Measurements from ENCODE around the gene POLR2C. TPM values are rescaled to one million over a fixed set of nuclear protein-coding genes. Genes with fewer than 3 reads are reported as not detected.

POLR2C gene
- polyA plus RNA-seq, 4 donors, result 85.0 to 88.9 (median 86.3) TPM

GRCh38 chr16:57517397-57518367, 55.2 kb downstream of the POLR2C start:
- no peak for DNase-seq (ENCODE audit: low read depth in 4 of 4, low spot score in 2 of 4)

- DNase-seq (ENCODE audit: low read depth in 4 of 4, low spot score in 2 of 4), result no peak
Observed at GRCh38 chr16:57518520-57518919, 56.0 kb downstream of the POLR2C start.

GRCh38 chr16:57518922-57519321, 56.4 kb downstream of the POLR2C start:
- no peak for DNase-seq (ENCODE audit: low read depth in 4 of 4, low spot score in 2 of 4)

DNA sequence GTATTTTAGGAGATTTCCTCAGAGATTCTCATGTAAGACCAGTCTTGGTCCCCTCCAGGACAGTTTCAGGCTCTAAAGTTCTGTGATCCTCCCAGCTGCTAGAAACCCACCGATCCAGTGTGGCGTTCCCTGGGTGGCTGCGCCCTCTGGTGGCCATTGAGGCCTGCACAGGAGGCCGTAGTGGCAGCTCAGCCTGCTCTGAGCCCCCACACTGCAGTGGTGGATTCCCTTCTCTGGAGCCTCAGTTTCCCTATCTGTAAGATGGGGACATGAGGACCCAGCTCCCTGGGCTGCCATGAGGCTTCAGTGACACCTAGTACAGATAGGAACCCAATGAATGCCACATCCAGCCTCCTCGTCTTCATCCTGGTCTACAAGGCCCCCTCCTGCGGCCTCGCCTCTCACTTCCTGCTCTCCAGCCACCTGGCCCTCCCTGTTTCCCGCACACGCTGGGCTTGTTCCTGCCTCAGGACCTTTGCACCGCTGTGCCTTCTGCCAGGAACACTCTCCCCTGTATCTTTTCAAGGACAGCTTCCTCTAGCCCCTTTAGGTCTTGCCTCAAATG, 57.4 kb downstream of the POLR2C start:
- no peak for DNase-seq (ENCODE audit: low read depth in 4 of 4, low spot score in 2 of 4)

Other genes with a start within 250 kb of the POLR2C start
- gene ARL2BP, start 217.4 kb upstream of the POLR2C start, polyA plus RNA-seq (ENCODE audit: insufficient read length in 4 of 4), result 10 to 100 TPM; 70.0 to 82.8 (median 77.5) TPM
- 10 to 100 TPM; 18.6 to 33.5 (median 21.6) TPM for gene PLLP, start 178.0 kb upstream of the POLR2C start, polyA plus RNA-seq (ENCODE audit: insufficient read length in 4 of 4)
- gene CCL22, start 103.9 kb upstream of the POLR2C start, polyA plus RNA-seq (ENCODE audit: insufficient read length in 4 of 4), result under 1 TPM; 0.04 to 0.19 (median 0.13) TPM
- 10 to 100 TPM; 24.6 to 48.4 (median 31.7) TPM for gene CX3CL1, start 90.2 kb upstream of the POLR2C start, polyA plus RNA-seq (ENCODE audit: insufficient read length in 4 of 4)
- gene CCL17, start 57.9 kb upstream of the POLR2C start, polyA plus RNA-seq (ENCODE audit: insufficient read length in 4 of 4), result under 1 TPM in 1 of 4 donors, not detected in 3; 0.25 TPM
- gene CIAPIN1, start 15.3 kb upstream of the POLR2C start, polyA plus RNA-seq (ENCODE audit: insufficient read length in 4 of 4), result 10 to 100 TPM; 92.4 to 96.9 (median 93.4) TPM
- gene COQ9, start 15.2 kb upstream of the POLR2C start, polyA plus RNA-seq (ENCODE audit: insufficient read length in 4 of 4), result 100 to 1,000 TPM in 2 of 4 donors, 10 to 100 TPM in 2; 96.9 to 115 (median 102) TPM
- gene DOK4, start 23.8 kb downstream of the POLR2C start, polyA plus RNA-seq (ENCODE audit: insufficient read length in 4 of 4), result 10 to 100 TPM; 31.7 to 40.0 (median 35.5) TPM
- 10 to 100 TPM; 14.9 to 25.6 (median 18.6) TPM for gene CCDC102A, start 73.9 kb downstream of the POLR2C start, polyA plus RNA-seq (ENCODE audit: insufficient read length in 4 of 4)
- 1 to 10 TPM; 1.1 to 2.0 (median 1.2) TPM for gene ADGRG5, start 80.0 kb downstream of the POLR2C start, polyA plus RNA-seq (ENCODE audit: insufficient read length in 4 of 4)
- 10 to 100 TPM; 70.6 to 91.4 (median 84.6) TPM for gene ADGRG1, start 166.0 kb downstream of the POLR2C start, polyA plus RNA-seq (ENCODE audit: insufficient read length in 4 of 4)
- gene ADGRG3, start 205.6 kb downstream of the POLR2C start, polyA plus RNA-seq (ENCODE audit: insufficient read length in 4 of 4), result under 1 TPM in 3 of 4 donors, not detected in 1; 0.23 to 0.32 (median 0.29) TPM
- 1 to 10 TPM; 3.0 to 3.9 (median 3.6) TPM for gene DRC7, start 232.1 kb downstream of the POLR2C start, polyA plus RNA-seq (ENCODE audit: insufficient read length in 4 of 4)

Measured in left renal cortex interstitium (tissue), 4 donors.